Naive thymus-derived CD4-positive, alpha-beta T cell (primary cell): Measurements from ENCODE around the gene LRRC36. TPM values are rescaled to one million over a fixed set of nuclear protein-coding genes. Genes with fewer than 3 reads are reported as not detected.

Experiments used
- ATAC-seq: fragments of 150-1000 bp; cut with Tn5 transposase; 2 replicates; pipeline ENCODE4 v1.10.0; 2021; ENCODE audit warnings: mild to moderate bottlenecking, moderate library complexity
- CTCF ChIA-PET: fragments of 350-600 bp; sonication (Branson Sonifier 250); formaldehyde crosslinking; loops from one replicate; lab custom pipeline; 2021; ENCODE audit warnings: antibody characterized with exemption; lab: Charles Lee
- POLR2A ChIA-PET: fragments of 350-600 bp; sonication (Branson Sonifier 250); formaldehyde crosslinking; loops from one replicate; lab custom pipeline; 2021; ENCODE audit warnings: antibody characterized with exemption, inconsistent platforms; lab: Charles Lee
- DNase-seq, 9 donors: peaks; one replicate each; pipeline versions ENCODE4 v3.0.0 to v3.0.0-alpha.2; 2020 to 2022; ENCODE audit warnings: mixed read lengths in 1 of 9
- H3K27ac ChIP-seq: one replicate; pipeline ENCODE4 v1.7.0; 2013; ENCODE audit warnings: mild to moderate bottlenecking, low read depth, low read length, moderate library complexity
- H3K27me3 ChIP-seq, 2 donors: one replicate each; pipeline ENCODE4 v1.7.0; 2013; ENCODE audit warnings: low read length in 2 of 2, mild to moderate bottlenecking in 2 of 2, moderate library complexity in 2 of 2; ENCODE audit not compliant: control insufficient read depth in 2 of 2, insufficient read depth in 2 of 2
- H3K36me3 ChIP-seq, 3 experiments: 1 replicate in 2 of 3; 2 replicates in 1 of 3; pipeline ENCODE4 v1.7.0; 2013; ENCODE audit warnings: low read length in 3 of 3, mild to moderate bottlenecking in 3 of 3, moderate library complexity in 1 of 3; ENCODE audit not compliant: insufficient read depth in 3 of 3, control insufficient read depth in 2 of 3
- H3K4me1 ChIP-seq, 2 donors: one replicate each; pipeline ENCODE4 v1.7.0; 2013; ENCODE audit warnings: low read length in 2 of 2, mild to moderate bottlenecking in 2 of 2, moderate library complexity in 1 of 2; ENCODE audit not compliant: control insufficient read depth in 2 of 2, insufficient read depth in 2 of 2
- H3K4me3 ChIP-seq: 2 replicates; pipeline ENCODE4 v1.7.0; 2013; ENCODE audit warnings: mild to moderate bottlenecking, low read length
- H3K9me3 ChIP-seq, 3 experiments: 1 replicate in 2 of 3; 2 replicates in 1 of 3; pipeline ENCODE4 v1.7.0; 2013; ENCODE audit warnings: low read length in 3 of 3; ENCODE audit not compliant: control insufficient read depth in 2 of 3
- H3K27ac Mint-ChIP-seq, 9 donors: one replicate each; pipeline ENCODE4 v1.8.0; 2020 to 2022; ENCODE audit warnings: mixed read lengths in 9 of 9, mild to moderate bottlenecking in 8 of 9, moderate library complexity in 5 of 9, inconsistent platforms in 2 of 9
- H3K27me3 Mint-ChIP-seq, 5 donors: one replicate each; pipeline ENCODE4 v1.8.0; 2021 to 2022; ENCODE audit warnings: mixed read lengths in 5 of 5, mild to moderate bottlenecking in 1 of 5
- H3K36me3 Mint-ChIP-seq, 5 donors: one replicate each; pipeline ENCODE4 v1.8.0; 2020 to 2022; ENCODE audit warnings: mixed read lengths in 5 of 5, mild to moderate bottlenecking in 3 of 5, inconsistent platforms in 1 of 5
- H3K4me1 Mint-ChIP-seq, 7 donors: one replicate each; pipeline ENCODE4 v1.8.0; 2020 to 2022; ENCODE audit warnings: mixed read lengths in 7 of 7, mild to moderate bottlenecking in 3 of 7, inconsistent platforms in 1 of 7
- H3K4me3 Mint-ChIP-seq, 10 donors: one replicate each; pipeline ENCODE4 v1.8.0; 2020 to 2022; ENCODE audit warnings: mild to moderate bottlenecking in 10 of 10, mixed read lengths in 10 of 10, moderate library complexity in 6 of 10, inconsistent platforms in 2 of 10
- H3K9me3 Mint-ChIP-seq, 11 donors: one replicate each; pipeline ENCODE4 v1.8.0; 2020 to 2022; ENCODE audit warnings: mixed read lengths in 11 of 11, mild to moderate bottlenecking in 4 of 11, inconsistent platforms in 1 of 11, moderate library complexity in 1 of 11
- intact Hi-C, 2 donors: fragments of 100-400 bp; cut with micrococcal nuclease; formaldehyde crosslinking; loops; one replicate each; pipeline ENCODE4 v1.15.1; 2023
- polyA plus RNA-seq, 2 donors: library from polyadenylated mRNA; unstranded; fragments of 300-500 nt; fragmentation: Illumina TruSeq; gene quantifications; one replicate each; pipeline ENCODE4 v1.2.3, GENCODE V29; 2021
- total RNA-seq, 6 experiments: library from RNA in 5 of 6; stranded (reverse) in 5 of 6; gene quantifications; 1 replicate in 5 of 6; 2 replicates in 1 of 6; pipeline ENCODE4 v1.2.3 and lab custom pipeline; 2021 to 2026

The LRRC36 gene
- total and polyA plus RNA-seq, 7 experiments from 2014 or later, result 0.50 to 0.56 TPM; not detected in 5

DNA sequence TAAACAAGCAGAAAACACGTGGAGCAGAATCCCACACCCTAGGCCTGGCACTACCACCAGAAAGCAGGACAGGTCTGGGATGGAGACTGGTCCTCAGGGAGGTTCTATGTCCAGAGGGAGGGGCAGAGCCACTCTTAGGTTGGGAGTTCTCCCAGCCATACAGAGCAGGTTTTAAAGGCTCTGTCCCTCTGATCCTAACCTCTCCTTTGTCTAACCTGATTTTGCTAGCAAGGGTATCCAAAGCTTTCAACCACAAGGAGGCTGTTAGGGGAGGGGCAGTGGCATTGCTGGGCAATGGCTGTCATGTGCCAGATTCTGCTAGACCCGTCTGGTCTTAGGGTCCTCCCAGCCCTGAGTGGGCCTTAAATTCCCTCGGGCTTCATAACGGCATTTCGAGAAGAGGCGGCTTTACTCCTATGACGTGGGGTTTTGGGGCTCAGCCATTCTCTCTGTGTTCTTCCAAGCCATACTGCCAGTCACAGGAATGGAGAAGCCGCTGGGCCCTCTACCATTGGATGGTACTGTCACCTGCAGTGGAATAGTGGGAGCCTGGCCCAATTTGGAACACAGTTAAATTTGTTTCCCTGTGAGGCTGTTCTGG lies 61.0 kb downstream of the LRRC36 start:
- H3K27ac Mint-ChIP-seq, result no peak overlapping the region
- ATAC-seq (no peak), DNase-seq (no peak)
- Histone ChIP-seq H3K4me3 (no peak overlapping the region), H3K27ac (no peak overlapping the region), H3K4me1 (no peaks in the 10 kb centered on the region), H3K36me3 (no peaks in the 10 kb centered on the region), H3K9me3 (no peaks in the 10 kb centered on the region), H3K27me3 (peaks cover 0 to 2% of the 10 kb centered on the region in 2 donors)
- intact Hi-C loops, result no loop called here
- ChIA-PET CTCF (no interaction called here), POLR2A (interaction anchor here (0.6 kb wide), 1 partner anchor 39 kb away, joined by 3 read pairs; no protein-coding TSS in a partner anchor)
- H3K36me3 Mint-ChIP-seq, result no peaks in the 10 kb centered on the region
- no peaks in the 10 kb centered on the region for H3K9me3 Mint-ChIP-seq
- peaks cover 0 to 16% (median 0%) of the 10 kb centered on the region in 7 donors for H3K4me1 Mint-ChIP-seq
- H3K4me3 Mint-ChIP-seq, result no peak overlapping the region
- H3K27me3 Mint-ChIP-seq, result peaks cover 3 to 37% (median 7%) of the 10 kb centered on the region in 5 donors

- ATAC-seq (no peak), DNase-seq (no peak)
- Mint-ChIP-seq H3K4me1 (peaks cover 0 to 18% (median 0%) of the 10 kb centered on the region in 7 donors), H3K36me3 (no peaks in the 10 kb centered on the region), H3K27me3 (peaks cover 6 to 39% (median 7%) of the 10 kb centered on the region in 5 donors), H3K27ac (peak overlapping the region in 1 of 9 donors; percentile 55), H3K9me3 (no peaks in the 10 kb centered on the region), H3K4me3 (no peak overlapping the region)
- intact Hi-C loops, result no loop called here
- Histone ChIP-seq H3K27ac (no peak overlapping the region), H3K9me3 (no peaks in the 10 kb centered on the region), H3K36me3 (no peaks in the 10 kb centered on the region), H3K4me3 (no peak overlapping the region), H3K27me3 (peaks cover 0 to 4% of the 10 kb centered on the region in 2 donors), H3K4me1 (peaks cover 0 to under 1% of the 10 kb centered on the region in 2 donors)
- ChIA-PET POLR2A (interaction anchor here (0.6 kb wide), 1 partner anchor 40 kb away, joined by 3 read pairs; no protein-coding TSS in a partner anchor), CTCF (no interaction called here)
Measured at GRCh38 chr16:67388191-67388590, 61.6 kb downstream of the LRRC36 start.

DNA sequence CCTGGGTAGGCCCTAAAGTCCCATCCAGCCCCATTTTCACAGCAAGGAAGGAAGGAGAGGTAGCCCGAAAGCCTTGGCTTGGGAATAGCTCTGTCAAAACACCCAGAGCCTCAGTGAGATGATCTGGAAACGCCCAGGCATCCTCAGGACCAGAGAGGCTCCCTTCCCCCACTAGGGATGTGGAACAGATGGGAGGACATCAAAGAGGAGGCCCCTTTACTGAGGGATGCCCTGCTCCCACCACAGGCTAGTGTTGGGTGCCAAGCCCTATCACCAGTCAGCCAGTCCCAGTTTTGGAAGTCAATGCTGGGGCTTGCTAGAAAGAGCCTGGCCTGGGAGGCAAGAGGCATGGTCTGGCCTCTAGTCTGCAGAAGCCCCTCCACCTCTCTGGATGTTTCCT lies 62.0 kb downstream of the LRRC36 start:
- Histone ChIP-seq H3K9me3 (no peaks in the 10 kb centered on the region), H3K4me3 (no peak overlapping the region), H3K27me3 (peaks cover 3 to 4% of the 10 kb centered on the region in 2 donors), H3K27ac (no peak overlapping the region), H3K36me3 (no peaks in the 10 kb centered on the region), H3K4me1 (peaks cover 2 to 5% of the 10 kb centered on the region in 2 donors)
- no peaks in the 10 kb centered on the region for H3K9me3 Mint-ChIP-seq
- DNase-seq (no peak), ATAC-seq (no peak)
- intact Hi-C loops, result no loop called here
- ChIA-PET POLR2A (no interaction called here), CTCF (no interaction called here)
- peaks cover 6 to 41% (median 7%) of the 10 kb centered on the region in 5 donors for H3K27me3 Mint-ChIP-seq
- H3K4me1 Mint-ChIP-seq, result peaks cover 0 to 18% (median 0%) of the 10 kb centered on the region in 7 donors
- no peak overlapping the region for H3K4me3 Mint-ChIP-seq
- no peak overlapping the region for H3K27ac Mint-ChIP-seq
- H3K36me3 Mint-ChIP-seq, result no peaks in the 10 kb centered on the region

- H3K9me3 Mint-ChIP-seq, result no peaks in the 10 kb centered on the region
- H3K4me3 ChIP-seq, result no peak overlapping the region
- POLR2A ChIA-PET, result no interaction called here
- intact Hi-C loops, result no loop called here
- peaks cover 7 to 8% of the 10 kb centered on the region in 2 donors for H3K4me1 ChIP-seq
- peak overlapping the region in 1 of 9 donors; percentile 2 for H3K27ac Mint-ChIP-seq
- H3K4me3 Mint-ChIP-seq, result no peak overlapping the region
- H3K27ac ChIP-seq, result no peak overlapping the region
- H3K27me3 ChIP-seq, result peaks cover 4 to 11% of the 10 kb centered on the region in 2 donors
- peak; percentile 65 for ATAC-seq
- CTCF ChIA-PET, result interaction anchor here (0.5 kb wide), 1 partner anchor 244 kb away, joined by 6 read pairs; no protein-coding TSS in a partner anchor
- DNase-seq, result no peak
- peaks cover 11 to 50% (median 15%) of the 10 kb centered on the region in 5 donors for H3K27me3 Mint-ChIP-seq
- no peaks in the 10 kb centered on the region for H3K36me3 ChIP-seq
- no peaks in the 10 kb centered on the region for H3K36me3 Mint-ChIP-seq
- H3K4me1 Mint-ChIP-seq, result peaks cover 6 to 23% (median 6%) of the 10 kb centered on the region in 7 donors
- H3K9me3 ChIP-seq, result no peaks in the 10 kb centered on the region
Measured at GRCh38 chr16:67389911-67390815, 63.5 kb downstream of the LRRC36 start.

DNA sequence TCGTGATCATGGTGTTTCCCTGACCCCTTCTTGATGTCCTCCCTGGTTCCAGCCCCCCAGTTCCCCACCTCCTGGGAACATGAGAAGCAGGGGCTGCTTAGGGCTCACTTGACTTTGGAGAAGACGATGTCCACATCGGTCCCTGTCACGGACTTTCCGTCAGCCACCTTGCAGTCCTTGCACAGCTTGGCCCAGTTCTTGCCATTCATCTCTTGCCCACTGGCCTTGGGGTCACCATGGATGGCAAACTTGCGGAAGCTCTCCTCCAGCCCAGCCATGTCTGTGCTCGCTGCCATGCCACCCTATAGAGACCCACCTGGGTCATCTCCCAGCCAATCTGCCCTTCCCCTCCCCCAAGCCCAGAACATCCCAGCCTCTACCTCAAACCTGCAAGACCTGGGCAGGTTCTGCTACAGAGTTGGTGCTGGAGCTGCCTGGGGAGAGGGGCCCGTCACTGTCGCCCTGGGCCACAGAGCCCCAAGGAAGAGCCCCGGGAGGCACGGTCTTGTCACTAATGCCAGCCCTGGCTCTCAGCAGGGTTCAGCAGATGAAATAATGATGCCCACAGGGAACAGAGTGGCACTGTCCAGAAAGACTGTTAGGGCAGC lies 64.3 kb downstream of the LRRC36 start:
- H3K4me3 ChIP-seq, result no peak overlapping the region
- POLR2A ChIA-PET, result no interaction called here
- H3K9me3 ChIP-seq, result no peaks in the 10 kb centered on the region
- DNase-seq (no peak), ATAC-seq (no peak)
- H3K4me1 Mint-ChIP-seq, result peaks cover 6 to 23% (median 6%) of the 10 kb centered on the region in 7 donors
- peaks cover 7 to 8% of the 10 kb centered on the region in 2 donors for H3K4me1 ChIP-seq
- H3K9me3 Mint-ChIP-seq, result no peaks in the 10 kb centered on the region
- H3K27ac Mint-ChIP-seq, result peak overlapping the region in 1 of 9 donors; percentile 46
- H3K27me3 ChIP-seq, result peaks cover 4 to 11% of the 10 kb centered on the region in 2 donors
- no peak overlapping the region for H3K27ac ChIP-seq
- CTCF ChIA-PET, result interaction anchor here (0.5 kb wide), 1 partner anchor 243 kb away, joined by 6 read pairs; no protein-coding TSS in a partner anchor
- peaks cover 11 to 51% (median 23%) of the 10 kb centered on the region in 5 donors for H3K27me3 Mint-ChIP-seq
- intact Hi-C loops, result no loop called here
- H3K36me3 ChIP-seq, result no peaks in the 10 kb centered on the region
- H3K36me3 Mint-ChIP-seq, result no peaks in the 10 kb centered on the region
- no peak overlapping the region for H3K4me3 Mint-ChIP-seq

DNA sequence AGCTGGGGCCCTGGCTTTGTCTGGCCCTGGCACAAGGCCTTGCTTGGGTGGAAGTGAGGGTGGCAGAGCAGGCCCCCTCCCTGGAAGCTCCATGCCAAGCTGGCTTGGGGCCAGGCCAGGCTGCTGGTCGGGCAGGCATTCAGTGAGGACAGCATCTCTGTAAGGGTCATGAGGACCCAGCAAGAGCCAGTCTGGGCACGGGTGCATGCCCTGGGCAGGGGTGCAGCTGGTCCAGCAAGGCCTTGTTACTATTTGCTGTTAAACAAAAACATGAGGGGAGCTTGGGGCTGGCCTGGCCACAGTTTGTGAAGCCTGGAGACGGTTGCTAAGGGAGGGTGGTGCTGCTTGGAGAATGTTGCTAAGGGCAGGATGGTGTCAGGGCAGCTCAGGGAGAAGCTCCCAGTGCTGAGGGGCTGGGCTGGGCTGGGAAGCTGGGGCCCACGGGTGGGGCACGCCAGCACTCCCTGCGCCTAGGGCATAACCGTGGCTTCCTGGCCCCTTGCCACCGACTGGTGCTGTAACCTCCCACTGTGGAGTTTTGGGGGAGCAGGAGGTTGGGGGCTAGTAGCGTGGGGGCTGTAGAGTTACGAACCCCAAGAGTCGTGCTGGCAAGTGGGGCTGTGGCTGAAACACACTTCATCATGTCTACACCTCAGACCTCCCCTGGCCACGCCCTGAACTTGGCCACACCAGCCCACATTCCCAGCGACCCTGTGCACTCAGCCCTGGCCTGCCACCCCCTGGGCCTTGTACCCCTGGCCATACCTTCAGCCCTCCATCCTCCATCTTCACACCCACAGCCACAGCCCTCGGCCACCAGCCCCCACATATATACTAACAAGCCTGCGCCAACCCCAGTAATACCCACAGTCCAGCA lies 65.0 kb downstream of the LRRC36 start:
- ChIA-PET POLR2A (no interaction called here), CTCF (no interaction called here)
- H3K27me3 ChIP-seq, result peaks cover 4 to 11% of the 10 kb centered on the region in 2 donors
- ATAC-seq (no peak), DNase-seq (no peak)
- Mint-ChIP-seq H3K4me1 (peaks cover 6 to 23% (median 6%) of the 10 kb centered on the region in 7 donors), H3K4me3 (no peak overlapping the region), H3K36me3 (no peaks in the 10 kb centered on the region), H3K27me3 (peaks cover 11 to 47% (median 23%) of the 10 kb centered on the region in 5 donors), H3K27ac (no peak overlapping the region), H3K9me3 (no peaks in the 10 kb centered on the region)
- peaks cover 7 to 8% of the 10 kb centered on the region in 2 donors for H3K4me1 ChIP-seq
- no peak overlapping the region for H3K27ac ChIP-seq
- no peak overlapping the region for H3K4me3 ChIP-seq
- H3K36me3 ChIP-seq, result no peaks in the 10 kb centered on the region
- H3K9me3 ChIP-seq, result no peaks in the 10 kb centered on the region
- intact Hi-C loops, result no loop called here
